GM13976 (cell line): ENCODE results near the gene SPOCD1.
"Not testable (repeated sequence)": the region's sequence is repeated elsewhere in the genome, so short reads cannot be mapped to it uniquely, and the experiment has no call there.

ENCODE experiments used
- DNase-seq: peaks from one replicate; pipeline ENCODE4 v3.0.0; 2012; ENCODE audit warnings: low spot score
- in situ Hi-C: fragments of 300-500 bp; cut with MboI; formaldehyde crosslinking; loops from one replicate; pipeline ENCODE4 v1.12.0; 2022; ENCODE audit warnings: low sequenced_read_pairs, mixed read lengths, inconsistent platforms; ENCODE audit not compliant: unreplicated experiment
- TF ChIP-seq, protein P1 (sequence below): IDR thresholded peaks from 2 replicates; pipeline ENCODE4 v1.5.1; 2012; ENCODE audit warnings: borderline replicate concordance, mild to moderate bottlenecking; ENCODE audit not compliant: insufficient read depth; ENCODE audit errors: extremely low read depth, missing control alignments, control extremely low read depth

SPOCD1 gene

DNA sequence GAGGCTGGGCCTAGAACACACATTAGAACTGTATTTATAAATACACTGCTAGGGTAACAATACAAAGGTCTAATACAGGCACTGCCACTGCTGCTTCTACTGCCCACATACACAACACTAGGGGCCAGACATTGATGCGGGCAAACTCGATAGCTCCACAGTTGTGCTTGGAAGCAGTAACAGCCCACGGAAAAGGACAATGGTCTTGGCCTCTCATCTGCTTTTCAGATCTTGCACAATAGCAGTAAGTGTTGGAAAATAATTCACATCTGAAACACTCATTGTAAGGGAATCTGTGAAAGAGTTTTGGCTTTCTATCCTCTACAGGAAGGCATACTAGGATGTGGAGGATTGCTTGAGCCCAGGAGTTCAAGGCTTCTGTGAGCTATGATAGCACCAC is 6.9 kb upstream of the SPOCD1 start:
- TF ChIP-seq, protein P1, sequence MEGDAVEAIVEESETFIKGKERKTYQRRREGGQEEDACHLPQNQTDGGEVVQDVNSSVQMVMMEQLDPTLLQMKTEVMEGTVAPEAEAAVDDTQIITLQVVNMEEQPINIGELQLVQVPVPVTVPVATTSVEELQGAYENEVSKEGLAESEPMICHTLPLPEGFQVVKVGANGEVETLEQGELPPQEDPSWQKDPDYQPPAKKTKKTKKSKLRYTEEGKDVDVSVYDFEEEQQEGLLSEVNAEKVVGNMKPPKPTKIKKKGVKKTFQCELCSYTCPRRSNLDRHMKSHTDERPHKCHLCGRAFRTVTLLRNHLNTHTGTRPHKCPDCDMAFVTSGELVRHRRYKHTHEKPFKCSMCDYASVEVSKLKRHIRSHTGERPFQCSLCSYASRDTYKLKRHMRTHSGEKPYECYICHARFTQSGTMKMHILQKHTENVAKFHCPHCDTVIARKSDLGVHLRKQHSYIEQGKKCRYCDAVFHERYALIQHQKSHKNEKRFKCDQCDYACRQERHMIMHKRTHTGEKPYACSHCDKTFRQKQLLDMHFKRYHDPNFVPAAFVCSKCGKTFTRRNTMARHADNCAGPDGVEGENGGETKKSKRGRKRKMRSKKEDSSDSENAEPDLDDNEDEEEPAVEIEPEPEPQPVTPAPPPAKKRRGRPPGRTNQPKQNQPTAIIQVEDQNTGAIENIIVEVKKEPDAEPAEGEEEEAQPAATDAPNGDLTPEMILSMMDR = no peak
- DNase-seq = no peak
- in situ Hi-C loops = no loop called here

DNA sequence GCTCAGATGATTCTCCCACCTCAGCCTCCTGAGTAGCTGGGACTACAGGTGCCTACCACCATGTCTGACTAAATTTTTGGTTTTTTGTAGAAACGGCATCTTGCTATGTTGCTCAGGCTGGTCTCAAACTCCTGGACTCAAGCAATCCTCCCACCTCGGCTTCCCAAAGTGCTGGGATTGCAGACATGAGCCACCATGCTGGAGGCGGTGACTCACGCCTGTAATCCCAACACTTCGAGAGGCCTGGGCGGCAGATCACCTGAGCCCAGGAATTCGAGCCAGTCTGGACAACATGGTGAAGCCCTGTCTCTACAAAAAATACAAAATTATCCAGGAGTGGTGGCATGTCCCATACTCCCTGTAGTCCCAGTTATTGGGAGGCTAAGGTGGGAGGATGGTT is 4.4 kb upstream of the SPOCD1 start:
- DNase-seq, in situ Hi-C loops: not testable (repeated sequence)

DNA sequence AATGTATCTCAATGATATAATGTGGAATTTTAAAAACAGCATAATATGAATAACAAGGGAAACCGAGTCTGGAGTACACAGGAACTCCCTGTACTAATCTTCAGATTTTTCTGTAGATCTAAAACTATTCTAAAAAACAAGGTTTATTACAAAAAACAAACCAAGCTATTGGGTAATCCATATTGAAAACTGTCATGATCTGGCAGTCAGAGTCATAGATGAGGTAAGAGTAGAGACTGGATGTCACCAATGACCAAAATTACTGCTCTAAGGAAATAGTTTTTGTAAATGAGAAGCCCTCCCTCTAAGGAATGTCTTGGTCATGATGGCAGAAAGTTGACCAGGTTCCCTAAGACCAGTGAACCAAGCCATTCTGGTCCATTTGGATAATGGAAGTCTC is 2.4 kb upstream of the SPOCD1 start:
- no peak for DNase-seq
- in situ Hi-C loops = no loop called here
- TF ChIP-seq, protein P1 = no peak

DNA sequence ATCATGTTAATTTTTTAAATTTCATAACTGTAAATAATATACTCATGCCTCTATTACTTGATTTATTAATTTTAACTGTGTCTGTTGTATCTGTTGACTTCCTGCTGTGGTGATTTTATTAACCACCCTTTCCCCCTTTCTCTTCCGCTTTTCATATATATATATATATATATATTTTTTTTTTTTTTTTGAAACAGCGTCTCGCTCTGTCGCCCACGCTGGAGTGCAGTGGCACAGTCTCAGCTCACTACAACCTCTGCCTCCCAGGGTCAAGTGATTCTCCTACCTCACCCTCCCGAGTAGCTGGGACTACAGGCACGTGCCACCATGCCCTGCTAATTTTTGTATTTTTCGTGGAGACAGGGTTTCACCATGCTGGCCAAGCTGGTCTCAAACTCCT is 1.1 kb upstream of the SPOCD1 start:
- DNase-seq, in situ Hi-C loops: not testable (repeated sequence)

DNA sequence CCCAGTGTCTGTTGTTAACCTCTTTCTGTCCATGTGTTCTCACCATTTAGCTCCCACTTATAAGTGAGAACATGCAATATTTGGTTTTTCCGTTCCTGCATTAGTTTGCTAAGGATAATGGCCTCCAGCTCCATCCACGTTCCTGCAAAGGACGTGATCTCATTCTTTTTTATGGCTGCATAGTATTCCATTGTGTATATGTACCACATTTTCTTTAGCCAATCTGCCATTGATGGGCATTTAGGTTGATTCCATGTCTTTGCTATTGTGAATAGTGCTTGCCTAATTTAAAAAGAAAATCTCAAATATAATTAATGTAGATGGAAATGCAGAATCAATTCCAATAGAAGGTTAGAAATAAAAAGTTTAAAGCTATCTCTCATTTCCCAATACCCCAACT is 679 bp upstream of the SPOCD1 start:
- in situ Hi-C loops, DNase-seq: not testable (repeated sequence)

DNA sequence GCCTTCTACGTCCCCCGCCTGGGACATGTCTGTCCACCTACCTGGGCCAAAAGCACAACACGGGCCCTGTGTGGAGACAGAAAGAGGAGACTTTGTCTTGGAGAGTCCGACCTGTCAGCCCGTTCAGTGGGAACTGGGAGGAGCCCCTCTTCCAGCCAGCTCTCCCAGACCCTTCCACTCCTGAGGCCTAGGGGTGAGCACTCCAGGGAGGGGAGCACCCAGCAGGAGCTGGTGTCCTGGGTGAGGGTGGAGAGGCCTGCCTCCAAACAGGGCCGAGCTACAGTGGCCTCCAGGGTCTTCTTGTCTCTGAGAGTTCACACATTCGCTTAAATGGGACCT is 546 bp downstream of the SPOCD1 start:
- no peak for DNase-seq
- TF ChIP-seq, protein P1 = no peak
- in situ Hi-C loops = no loop called here

DNA sequence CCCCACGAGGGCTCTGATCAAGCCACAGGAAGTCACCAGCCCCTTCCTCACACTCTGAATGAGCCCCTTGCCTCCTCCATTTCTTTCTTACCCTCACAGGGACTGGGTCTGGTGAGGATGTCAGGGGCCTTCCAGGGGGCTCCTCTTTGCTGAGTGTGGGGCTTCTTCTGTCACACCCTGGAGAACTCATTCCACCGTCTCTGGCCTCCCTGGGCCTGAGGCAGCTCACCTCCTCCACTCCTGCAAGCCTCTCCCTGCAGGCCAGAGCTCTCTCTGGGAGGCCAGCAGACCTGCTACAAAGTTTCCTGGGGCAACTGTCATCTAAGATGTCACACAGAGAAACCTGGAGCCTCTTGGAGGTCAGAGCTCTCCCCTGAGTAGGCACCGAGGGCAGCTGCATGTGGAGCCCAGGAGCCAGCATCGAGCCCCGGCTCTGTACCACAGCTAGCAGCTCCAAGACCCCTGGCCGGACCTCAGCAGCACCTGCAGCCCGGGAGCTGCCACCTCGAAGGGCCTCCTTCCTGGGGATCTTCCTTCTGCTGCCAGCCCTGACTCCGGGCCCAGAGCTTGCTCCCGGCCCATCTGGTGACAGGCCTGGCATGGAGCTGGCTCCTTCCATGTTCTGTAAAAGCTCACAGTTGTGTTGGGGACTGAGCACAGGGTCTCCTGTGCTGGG is 1.1 kb downstream of the SPOCD1 start:
- DNase-seq = no peak
- in situ Hi-C loops = no loop called here
- TF ChIP-seq, protein P1 = no peak

DNA sequence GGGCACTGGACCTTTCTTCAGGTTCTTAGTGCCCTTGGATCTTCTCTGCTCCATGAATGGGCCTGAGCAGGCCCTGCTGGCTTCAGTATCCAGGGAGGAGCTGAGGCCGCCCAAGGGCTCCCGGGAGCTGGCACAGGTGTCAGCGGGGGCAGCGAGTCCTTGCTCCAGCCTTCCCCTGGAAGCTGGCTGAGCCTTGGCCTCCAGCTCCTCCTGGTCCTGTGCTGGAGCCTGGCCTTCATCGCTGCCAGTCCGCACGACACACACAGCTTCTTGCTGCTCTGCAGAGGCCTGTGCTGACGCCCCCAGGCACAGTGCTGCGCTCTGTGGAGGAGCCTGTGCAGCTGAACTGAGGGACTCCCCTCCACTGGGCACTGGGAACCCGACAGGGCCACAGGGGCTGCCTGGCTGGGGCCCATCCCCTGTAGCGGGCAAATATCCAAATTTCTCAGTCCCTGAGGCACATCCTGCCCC is 1.7 kb downstream of the SPOCD1 start:
- no peak for DNase-seq
- in situ Hi-C loops = no loop called here
- TF ChIP-seq, protein P1 = no peak
